HL-60 (cell line): ENCODE results near the gene WLS.
A peak's percentile ranks its signal among the peaks of the same experiment; 100 is the strongest.

Experiments used
- DNase-seq, 2 experiments: peaks; one replicate each; pipeline ENCODE4 v3.0.0-alpha.2; 2010 to 2020; ENCODE audit warnings: low read depth in 1 of 2, low spot score in 1 of 2
- H3K27ac ChIP-seq: fragments of 250-450 bp; sonication (Bioruptor Pico); replicated peaks from 2 replicates; pipeline ENCODE4 v1.5.1; 2020; ENCODE audit warnings: mild to moderate bottlenecking, moderate library complexity
- H3K27me3 ChIP-seq: fragments of 250-450 bp; sonication (Bioruptor Pico); 2 replicates; pipeline ENCODE4 v1.5.1; 2021; ENCODE audit warnings: mild to moderate bottlenecking, moderate library complexity; ENCODE audit not compliant: insufficient read depth, poor library complexity, severe bottlenecking
- H3K4me3 ChIP-seq: replicated peaks from 2 replicates; pipeline ENCODE4 v1.5.1; 2011; ENCODE audit warnings: mild to moderate bottlenecking, control low read depth, low read length; ENCODE audit not compliant: insufficient read depth
- CTCF ChIP-seq: IDR thresholded peaks from one replicate; pipeline ENCODE4 v1.5.1; 2011; ENCODE audit warnings: low read length, control low read depth, inconsistent platforms; ENCODE audit not compliant: insufficient read depth
- GABPA ChIP-seq: IDR thresholded peaks from 2 replicates; pipeline ENCODE4 v1.6.1; 2012; ENCODE audit warnings: low read depth
- POLR2AphosphoS5 ChIP-seq: IDR thresholded peaks from 2 replicates; pipeline ENCODE4 v1.6.1; 2012; ENCODE audit warnings: low read depth
- REST ChIP-seq: IDR thresholded peaks from 2 replicates; pipeline ENCODE4 v1.6.1; 2012; ENCODE audit warnings: low read depth; ENCODE audit not compliant: insufficient replicate concordance
- SPI1 ChIP-seq: IDR thresholded peaks from 2 replicates; pipeline ENCODE4 v1.6.1; 2012; ENCODE audit warnings: low read depth, mild to moderate bottlenecking, borderline replicate concordance

Gene WLS

GRCh38 chr1:68145418-68146126 lies 86.8 kb downstream of the WLS start:
- H3K27me3 ChIP-seq = peaks cover 2% of the 10 kb centered on the region
- no peak overlapping the region for H3K4me3 ChIP-seq
- no peak for DNase-seq
- no peak for TF ChIP-seq POLR2AphosphoS5
- TF ChIP-seq GABPA = no peak
- no peak for TF ChIP-seq SPI1
- no peak for TF ChIP-seq REST
- TF ChIP-seq CTCF = no peak
- no peak overlapping the region for H3K27ac ChIP-seq

- DNase-seq = no peak
- Histone ChIP-seq H3K4me3 (no peak overlapping the region), H3K27ac (no peak overlapping the region), H3K27me3 (peaks cover 2% of the 10 kb centered on the region)
- TF ChIP-seq REST (no peak), SPI1 (no peak), POLR2AphosphoS5 (no peak), CTCF (no peak), GABPA (no peak)
These were observed 87.5 kb downstream of the WLS start for GRCh38 chr1:68144856-68145255.

GRCh38 chr1:68143633-68144032 lies 88.7 kb downstream of the WLS start:
- H3K27ac ChIP-seq = no peak overlapping the region
- TF ChIP-seq CTCF = no peak
- H3K4me3 ChIP-seq = no peak overlapping the region
- H3K27me3 ChIP-seq = peaks cover 2% of the 10 kb centered on the region
- DNase-seq = peak; percentile 8 to 39

GRCh38 chr1:68142461-68142860 lies 89.9 kb downstream of the WLS start:
- Histone ChIP-seq H3K27me3 (peaks cover 2% of the 10 kb centered on the region), H3K27ac (no peak overlapping the region), H3K4me3 (no peak overlapping the region)
- TF ChIP-seq CTCF (no peak), SPI1 (no peak), GABPA (no peak), REST (no peak), POLR2AphosphoS5 (no peak)
- no peak for DNase-seq
